ENCODE data around the gene OGFOD2.

Gene OGFOD2

DNA sequence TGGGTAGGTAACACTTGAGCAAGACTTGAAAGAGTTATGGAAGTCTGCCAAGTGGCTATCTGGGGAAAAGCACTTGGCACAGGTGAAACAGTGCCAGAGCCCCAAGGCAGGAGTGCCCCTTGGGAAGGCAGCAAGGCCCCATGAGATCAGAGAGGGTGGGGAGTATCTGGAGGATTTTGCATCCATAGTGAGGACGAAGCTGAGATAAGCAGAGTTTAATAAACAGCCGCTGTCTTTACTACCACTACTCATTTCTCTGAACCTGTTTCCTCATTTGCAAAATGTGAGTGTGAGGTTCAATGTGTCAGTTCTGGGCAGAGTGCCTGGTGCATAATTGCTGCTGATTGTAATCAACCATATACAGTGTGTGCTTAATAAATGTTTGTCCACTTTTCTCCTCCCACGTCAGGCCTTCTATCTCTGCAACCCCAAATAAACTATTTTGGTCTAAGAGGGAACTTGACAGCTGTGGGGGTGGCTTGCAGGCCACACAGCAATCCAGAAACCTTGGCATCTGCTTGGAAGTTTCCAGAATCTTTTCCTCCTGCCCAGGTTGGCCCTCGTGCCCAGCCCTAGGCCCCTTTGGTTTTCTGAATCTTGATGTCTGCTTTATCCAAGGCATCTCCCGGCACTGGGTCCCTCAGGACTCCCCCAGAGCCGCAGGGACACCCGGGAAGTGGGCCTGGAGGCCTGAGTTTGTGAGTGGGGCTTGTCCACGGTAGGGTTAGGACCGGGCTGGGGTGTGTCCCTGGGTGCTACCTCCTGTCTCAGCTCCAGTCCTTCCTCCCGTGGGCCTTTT, 13.3 kb upstream of the OGFOD2 start:
- TF ChIP-seq, protein P1, sequence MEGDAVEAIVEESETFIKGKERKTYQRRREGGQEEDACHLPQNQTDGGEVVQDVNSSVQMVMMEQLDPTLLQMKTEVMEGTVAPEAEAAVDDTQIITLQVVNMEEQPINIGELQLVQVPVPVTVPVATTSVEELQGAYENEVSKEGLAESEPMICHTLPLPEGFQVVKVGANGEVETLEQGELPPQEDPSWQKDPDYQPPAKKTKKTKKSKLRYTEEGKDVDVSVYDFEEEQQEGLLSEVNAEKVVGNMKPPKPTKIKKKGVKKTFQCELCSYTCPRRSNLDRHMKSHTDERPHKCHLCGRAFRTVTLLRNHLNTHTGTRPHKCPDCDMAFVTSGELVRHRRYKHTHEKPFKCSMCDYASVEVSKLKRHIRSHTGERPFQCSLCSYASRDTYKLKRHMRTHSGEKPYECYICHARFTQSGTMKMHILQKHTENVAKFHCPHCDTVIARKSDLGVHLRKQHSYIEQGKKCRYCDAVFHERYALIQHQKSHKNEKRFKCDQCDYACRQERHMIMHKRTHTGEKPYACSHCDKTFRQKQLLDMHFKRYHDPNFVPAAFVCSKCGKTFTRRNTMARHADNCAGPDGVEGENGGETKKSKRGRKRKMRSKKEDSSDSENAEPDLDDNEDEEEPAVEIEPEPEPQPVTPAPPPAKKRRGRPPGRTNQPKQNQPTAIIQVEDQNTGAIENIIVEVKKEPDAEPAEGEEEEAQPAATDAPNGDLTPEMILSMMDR (conservative IDR thresholded peaks at IDR 0.05) = no peak
- H3K27ac ChIP-seq = peak overlapping the region; percentile 62

- TF ChIP-seq, protein P1 (conservative IDR thresholded peaks at IDR 0.05) = no peak
- H3K27ac ChIP-seq = no peak overlapping the region
Observed at GRCh38 chr12:122963941-122964265, 11.1 kb upstream of the OGFOD2 start.

- TF ChIP-seq, protein P1 (conservative IDR thresholded peaks at IDR 0.05) = no peak
Observed at GRCh38 chr12:122964439-122965257, 10.4 kb upstream of the OGFOD2 start.

GRCh38 chr12:122965321-122965751, 9.7 kb upstream of the OGFOD2 start:
- TF ChIP-seq, protein P1 (conservative IDR thresholded peaks at IDR 0.05) = no peak
- peak overlapping the region; percentile 62; the same call in 1 of the 2 replicates for H3K27ac ChIP-seq

More at GRCh38 chr12:122964439-122965257, 10.4 kb upstream of the OGFOD2 start:
- H3K27ac ChIP-seq = peak overlapping the region; percentile 62; the same call in 1 of the 2 replicates

DNA sequence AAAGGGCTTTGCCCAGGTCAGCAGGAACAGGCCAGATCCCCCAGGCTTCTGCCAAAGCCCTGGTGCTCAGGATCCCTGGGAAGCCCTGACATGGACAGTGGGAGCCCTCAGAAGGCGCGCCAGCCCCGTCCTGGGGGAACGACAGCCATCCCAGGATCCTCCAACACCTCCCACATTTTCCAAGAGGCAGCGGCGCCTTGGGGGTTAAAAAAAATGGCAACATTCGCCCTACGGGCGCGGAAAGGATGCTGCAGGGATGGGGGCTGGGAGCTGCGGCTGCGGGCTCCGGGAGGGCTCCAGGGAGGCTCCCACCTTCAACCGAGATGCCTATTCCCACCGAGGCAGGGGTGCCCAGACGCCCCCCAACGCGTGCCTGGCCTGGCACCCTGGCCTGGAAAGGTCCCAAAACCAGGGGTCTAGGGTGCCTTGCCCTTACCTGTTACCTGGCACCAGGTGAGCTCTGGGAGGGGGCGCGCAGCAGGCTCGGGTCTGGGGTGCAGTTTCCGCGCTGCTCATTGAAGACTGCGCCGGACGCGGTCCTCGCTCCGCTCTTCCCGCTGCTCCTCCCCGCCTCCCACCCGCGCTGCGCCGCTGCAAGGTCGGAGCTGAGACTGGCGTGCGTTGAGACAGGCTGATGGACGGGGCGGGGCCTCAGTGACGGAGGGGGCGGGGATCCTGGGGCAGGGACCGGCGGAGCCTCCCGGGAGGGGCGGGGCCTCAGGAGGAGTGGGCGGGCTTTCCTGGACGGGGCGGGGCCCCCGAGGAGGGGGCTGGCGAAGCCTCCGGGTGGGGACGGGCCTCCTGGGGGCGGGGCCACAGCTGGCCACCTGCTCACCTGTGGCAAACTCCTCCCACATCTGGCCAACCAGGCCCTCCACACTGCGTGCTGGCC, 8.9 kb upstream of the OGFOD2 start, which contains the start of gene ABCB9:
ABCB9 (minus strand) TSS at position 613 of the 892 bp plus-strand sequence. CDS start 6,228 bp downstream, outside the sequence.
- H3K27ac ChIP-seq = peak within 1 kb of the TSS; percentile 62; the same call in 1 of the 2 replicates
- TF ChIP-seq, protein P1 (conservative IDR thresholded peaks at IDR 0.05) = no peak

DNA sequence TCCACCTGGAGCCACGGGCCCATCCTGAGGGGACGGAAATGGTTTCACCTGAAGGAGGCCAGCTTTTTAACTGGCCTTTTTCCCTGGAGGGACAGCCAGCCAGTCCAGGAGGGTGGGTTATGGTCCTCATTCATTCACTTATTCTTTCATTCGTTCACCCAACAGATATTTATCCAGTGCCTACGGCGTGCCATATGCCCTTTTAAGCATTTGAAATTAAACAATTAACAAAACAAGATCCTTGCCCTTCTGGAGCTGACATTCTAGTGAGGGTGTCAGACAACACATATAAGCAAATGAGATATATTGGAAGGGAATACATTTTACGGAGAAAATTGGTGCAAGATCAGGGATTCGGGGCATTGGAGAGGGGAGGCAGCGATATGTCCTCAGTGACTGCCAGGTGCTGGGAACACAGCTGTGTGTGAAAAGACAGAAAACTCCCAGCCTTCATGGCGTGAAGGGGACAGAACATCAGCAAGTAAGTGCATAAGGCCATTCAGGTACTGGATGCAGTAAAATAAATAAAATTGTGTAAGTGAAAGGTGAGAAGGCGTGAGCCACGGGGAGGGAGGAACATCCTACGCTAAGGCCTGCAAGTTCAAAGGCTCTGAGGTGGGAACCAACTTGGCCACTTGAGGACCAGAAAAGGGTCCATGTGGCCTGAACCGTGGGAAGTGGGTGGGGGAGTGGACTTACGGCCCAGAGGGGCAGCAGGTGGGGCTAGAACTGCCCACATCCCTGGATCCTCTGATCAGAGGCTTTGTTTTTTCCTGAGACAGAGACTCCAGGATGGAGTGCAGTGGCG, 8.1 kb upstream of the OGFOD2 start:
- peak overlapping the region; percentile 19; the same call in 1 of the 2 replicates for H3K27ac ChIP-seq
- TF ChIP-seq, protein P1 (conservative IDR thresholded peaks at IDR 0.05) = no peak
